Thyroid gland (tissue), 4 donors: ENCODE results near the gene EYS. TPM values are rescaled to one million over a fixed set of nuclear protein-coding genes. Genes with fewer than 3 reads are reported as not detected.

ENCODE experiments used
- DNase-seq, 2 donors: peaks; one replicate each; pipeline ENCODE4 v3.0.0-alpha.2; 2019
- H3K27ac ChIP-seq, 3 donors: fragments of 200-600 bp; sonication (generic); 1 replicate in 2 of 3; 2 replicates in 1 of 3; pipeline ENCODE4 v1.5.1; 2016 to 2019; ENCODE audit warnings: mild to moderate bottlenecking in 1 of 3, moderate library complexity in 1 of 3
- H3K27me3 ChIP-seq: fragments of 200-600 bp; sonication (generic); one replicate; pipeline ENCODE4 v1.5.1; 2019
- H3K36me3 ChIP-seq, 2 donors: fragments of 200-600 bp; sonication (generic); one replicate each; pipeline ENCODE4 v1.5.1; 2016 to 2019
- H3K4me1 ChIP-seq, 2 donors: fragments of 200-600 bp; sonication (generic); one replicate each; pipeline ENCODE4 v1.5.1; 2017 to 2019
- H3K4me3 ChIP-seq, 3 donors: fragments of 200-600 bp; sonication (generic); replicated peaks in 1 of 3; 1 replicate in 2 of 3; 2 replicates in 1 of 3; pipeline ENCODE4 v1.5.1; 2016; ENCODE audit warnings: mild to moderate bottlenecking in 1 of 3
- H3K9me3 ChIP-seq: fragments of 200-600 bp; sonication (generic); one replicate; pipeline ENCODE4 v1.5.1; 2017
- CTCF ChIP-seq, 6 experiments: fragments of 200-600 bp in 3 of 6; fragments of 450-650 bp in 3 of 6; sonication (generic) in 3 of 6; IDR thresholded peaks; one replicate each; pipeline ENCODE4 v1.5.1; 2016 to 2019; ENCODE audit warnings: antibody characterized with exemption in 6 of 6, mild to moderate bottlenecking in 2 of 6, inconsistent platforms in 1 of 6, moderate library complexity in 1 of 6
- POLR2A ChIP-seq, 2 donors: fragments of 450-650 bp; IDR thresholded peaks; one replicate each; pipeline ENCODE4 v1.6.1; 2017; ENCODE audit warnings: antibody characterized with exemption in 2 of 2, mild to moderate bottlenecking in 2 of 2, moderate library complexity in 1 of 2
- WGBS, 2 donors: methylation state at CpG; one replicate each; pipeline ENCODE4 v1.1.5; 2017; 5-methylcytosine and 5-hydroxymethylcytosine counted together
- intact Hi-C: fragments of 100-400 bp; cut with DNase I; formaldehyde crosslinking; loops from one replicate; pipeline ENCODE4 v1.15.1; 2023
- total RNA-seq, 4 donors: library from RNA; depleted of rRNA; stranded (reverse); fragments of >200 nt; gene quantifications; one replicate each; pipeline ENCODE4 v1.2.3, GENCODE V29; 2016

The EYS gene
- total RNA-seq, 4 donors from 2014 or later, result not detected

DNA sequence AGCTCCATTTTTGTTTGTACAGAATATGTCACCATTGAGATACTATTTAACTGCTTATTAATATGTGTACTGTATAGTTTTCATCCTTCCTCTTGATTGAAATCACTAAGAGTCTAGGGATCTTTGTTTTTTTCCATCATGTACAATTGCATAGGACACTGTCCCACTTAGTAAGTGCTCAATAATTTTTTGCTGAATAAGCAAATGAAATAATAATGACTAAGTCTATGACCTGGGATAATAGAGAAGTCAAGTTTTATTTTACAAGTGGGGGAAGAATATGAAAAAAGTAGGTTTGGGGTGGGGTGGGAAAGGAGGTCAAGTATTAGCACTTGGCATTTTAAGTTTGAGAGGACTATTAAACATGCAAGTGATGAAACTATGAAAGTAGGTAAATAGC lies 4.5 kb upstream of the EYS start:
- Histone ChIP-seq H3K9me3 (no peaks in the 10 kb centered on the region), H3K4me3 (no peak overlapping the region), H3K27ac (no peak overlapping the region), H3K27me3 (no peaks in the 10 kb centered on the region), H3K4me1 (no peaks in the 10 kb centered on the region), H3K36me3 (no peaks in the 10 kb centered on the region)
- intact Hi-C loops, result no loop called here
- TF ChIP-seq CTCF (IDR thresholded peaks at IDR 0.05), result no peak
- DNase-seq, result no peak

GRCh38 chr6:65709099-65709830 lies 2.2 kb upstream of the EYS start:
- no peaks in the 10 kb centered on the region for H3K4me1 ChIP-seq
- intact Hi-C loops, result no loop called here
- H3K36me3 ChIP-seq, result no peaks in the 10 kb centered on the region
- TF ChIP-seq CTCF (IDR thresholded peaks at IDR 0.05) (no peak), POLR2A (IDR thresholded peaks at IDR 0.05) (no peak)
- H3K4me3 ChIP-seq, result no peak overlapping the region
- 89 to 92% methylated on average over 5 of the region's 5 CpGs for WGBS, 2 donors
- no peak for DNase-seq
- H3K27me3 ChIP-seq, result no peaks in the 10 kb centered on the region
- H3K27ac ChIP-seq, result no peak overlapping the region
- H3K9me3 ChIP-seq, result no peaks in the 10 kb centered on the region

GRCh38 chr6:65708162-65708561 lies 1.1 kb upstream of the EYS start:
- H3K27me3 ChIP-seq, result no peaks in the 10 kb centered on the region
- H3K4me3 ChIP-seq, result no peak overlapping the region
- no peaks in the 10 kb centered on the region for H3K36me3 ChIP-seq
- DNase-seq, result no peak
- no peaks in the 10 kb centered on the region for H3K4me1 ChIP-seq
- 90 to 95% methylated on average over 1 of the region's 1 CpG for WGBS, 2 donors
- no peaks in the 10 kb centered on the region for H3K9me3 ChIP-seq
- intact Hi-C loops, result no loop called here
- TF ChIP-seq CTCF (IDR thresholded peaks at IDR 0.05), result no peak
- TF ChIP-seq POLR2A (IDR thresholded peaks at IDR 0.05), result no peak
- no peak overlapping the region for H3K27ac ChIP-seq

DNA sequence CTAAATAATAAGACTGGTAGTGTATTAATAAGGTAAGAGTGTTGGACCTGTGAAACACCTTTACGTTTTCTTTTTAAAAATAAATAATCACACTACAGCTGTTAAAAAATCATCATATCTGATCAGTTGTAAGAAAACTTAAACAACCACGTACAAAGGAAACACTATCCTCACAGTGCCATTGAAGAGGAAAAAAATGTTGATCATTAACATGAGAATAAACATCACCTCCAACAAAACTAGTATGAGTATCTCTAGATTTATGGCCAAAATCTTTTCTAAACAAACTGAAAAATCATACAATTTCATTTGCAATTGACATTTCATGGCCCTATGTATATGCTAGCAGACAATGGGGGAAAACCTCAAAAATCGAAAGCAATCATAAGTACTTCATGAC lies 590 bp downstream of the EYS start:
- WGBS, 2 donors, result 77 to 85% methylated on average over 3 of the region's 3 CpGs
- TF ChIP-seq POLR2A (IDR thresholded peaks at IDR 0.05) (no peak), CTCF (IDR thresholded peaks at IDR 0.05) (no peak)
- Histone ChIP-seq H3K36me3 (no peaks in the 10 kb centered on the region), H3K27ac (no peak overlapping the region), H3K4me1 (no peaks in the 10 kb centered on the region), H3K27me3 (no peaks in the 10 kb centered on the region), H3K9me3 (no peaks in the 10 kb centered on the region), H3K4me3 (no peak overlapping the region)
- no peak for DNase-seq
- intact Hi-C loops, result no loop called here

DNA sequence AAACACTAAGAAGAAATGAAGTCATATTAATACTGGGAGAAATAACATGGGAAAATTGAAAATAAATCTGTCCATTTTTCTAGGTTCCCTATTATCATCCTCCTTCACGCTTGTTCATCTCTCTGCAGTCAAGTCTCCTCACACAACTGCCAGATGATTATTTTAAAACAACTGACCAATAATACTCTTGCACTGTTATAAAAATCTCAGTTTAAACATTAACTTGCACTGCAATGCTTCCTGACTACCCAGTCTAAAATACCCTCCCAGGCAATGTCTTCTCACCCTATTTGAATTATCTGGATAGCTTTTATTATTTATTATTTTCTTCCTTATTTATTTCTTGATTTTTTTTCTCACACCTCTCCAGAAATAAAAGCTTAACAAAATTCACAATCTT lies 5.7 kb downstream of the EYS start:
- intact Hi-C loops, result no loop called here
- Histone ChIP-seq H3K4me3 (no peak overlapping the region), H3K4me1 (no peaks in the 10 kb centered on the region), H3K27me3 (no peaks in the 10 kb centered on the region), H3K36me3 (no peaks in the 10 kb centered on the region), H3K27ac (no peak overlapping the region), H3K9me3 (no peaks in the 10 kb centered on the region)
- DNase-seq, result no peak
- TF ChIP-seq CTCF (IDR thresholded peaks at IDR 0.05) (no peak), POLR2A (IDR thresholded peaks at IDR 0.05) (no peak)
- 94% methylated on average over 1 of the region's 1 CpG for WGBS, 2 donors
